CD4-positive, alpha-beta T cell (primary cell): ENCODE measurements around the gene MCTP1. TPM values are rescaled to one million over a fixed set of nuclear protein-coding genes. Genes with fewer than 3 reads are reported as not detected.

Source experiments
- ATAC-seq: fragments of 200-7000 bp; cut with Tn5 transposase; one replicate; pipeline ENCODE4 v1.10.0; 2022; ENCODE audit warnings: mild to moderate bottlenecking; ENCODE audit not compliant: poor library complexity
- CTCF ChIA-PET: fragments of 350-600 bp; sonication (Branson Sonifier 250); formaldehyde crosslinking; loops from one replicate; lab custom pipeline; 2021; ENCODE audit warnings: antibody characterized with exemption, inconsistent platforms; lab: Charles Lee
- POLR2A ChIA-PET: fragments of 350-600 bp; sonication (Branson Sonifier 250); formaldehyde crosslinking; loops from one replicate; lab custom pipeline; 2021; ENCODE audit warnings: antibody characterized with exemption, inconsistent platforms; lab: Charles Lee
- DNase-seq, 14 experiments: peaks; one replicate each; pipeline ENCODE4 v3.0.0-alpha.2; 2013 to 2020; ENCODE audit warnings: mixed read lengths in 2 of 14
- H3K27ac ChIP-seq, 2 donors: one replicate each; pipeline versions ENCODE4 v1.5.1 to v1.7.0; 2013; ENCODE audit warnings: low read length in 2 of 2, low read depth in 1 of 2, mild to moderate bottlenecking in 1 of 2
- H3K27me3 ChIP-seq, 2 experiments: 1 replicate in 1 of 2; 2 replicates in 1 of 2; pipeline versions ENCODE4 v1.6.1 to v1.7.0; 2013; ENCODE audit warnings: low read length in 2 of 2, control low read depth in 1 of 2, mild to moderate bottlenecking in 1 of 2, moderate library complexity in 1 of 2; ENCODE audit not compliant: insufficient read depth in 2 of 2, control insufficient read depth in 1 of 2
- H3K36me3 ChIP-seq: one replicate; pipeline ENCODE4 v1.6.1; 2013; ENCODE audit warnings: low read length, control low read depth; ENCODE audit not compliant: insufficient read depth
- H3K4me1 ChIP-seq: one replicate; pipeline ENCODE4 v1.6.1; 2013; ENCODE audit warnings: low read length, control low read depth; ENCODE audit not compliant: insufficient read depth
- H3K4me3 ChIP-seq: one replicate; pipeline ENCODE4 v1.5.1; 2013; ENCODE audit warnings: mild to moderate bottlenecking, low read length, moderate library complexity
- H3K9me3 ChIP-seq, 2 experiments: 1 replicate in 1 of 2; 2 replicates in 1 of 2; pipeline versions ENCODE4 v1.6.1 to v1.7.0; 2013; ENCODE audit warnings: low read length in 2 of 2, mild to moderate bottlenecking in 2 of 2, control low read depth in 1 of 2, moderate library complexity in 1 of 2; ENCODE audit not compliant: control insufficient read depth in 1 of 2, insufficient read depth in 1 of 2
- H3K27ac Mint-ChIP-seq: one replicate; pipeline ENCODE4 v1.8.0; 2020; ENCODE audit warnings: mixed read lengths
- H3K27me3 Mint-ChIP-seq: one replicate; pipeline ENCODE4 v1.8.0; 2021; ENCODE audit warnings: mixed read lengths
- H3K36me3 Mint-ChIP-seq: one replicate; pipeline ENCODE4 v1.8.0; 2021; ENCODE audit warnings: low read depth, mixed read lengths
- H3K4me1 Mint-ChIP-seq: one replicate; pipeline ENCODE4 v1.8.0; 2021; ENCODE audit warnings: low read depth, mixed read lengths
- H3K4me3 Mint-ChIP-seq: one replicate; pipeline ENCODE4 v1.8.0; 2020; ENCODE audit warnings: mild to moderate bottlenecking, mixed read lengths
- H3K9me3 Mint-ChIP-seq: one replicate; pipeline ENCODE4 v1.8.0; 2020; ENCODE audit warnings: mixed read lengths
- intact Hi-C, 2 experiments: fragments of 100-400 bp; cut with DNase I in 1 of 2; cut with micrococcal nuclease in 1 of 2; formaldehyde crosslinking; loops; one replicate each; pipeline versions ENCODE4 v1.15.1 to v1.9.0; 2023 to 2025; cut with DNase I, micrococcal nuclease
- total RNA-seq, 174 experiments: library from RNA in 2 of 174; stranded (reverse) in 2 of 174; gene quantifications; one replicate each; pipeline ENCODE4 v1.2.3 and lab custom pipeline; 2021 to 2026
- TF ChIP-seq, protein P1 (sequence below): fragments of 200-600 bp; IDR thresholded peaks from one replicate; pipeline ENCODE4 v1.8.0; 2022; ENCODE audit warnings: antibody characterized with exemption, mild to moderate bottlenecking

Gene MCTP1
- total RNA-seq, 2 experiments from 2014 or later, result 2.1 to 2.7 TPM

DNA sequence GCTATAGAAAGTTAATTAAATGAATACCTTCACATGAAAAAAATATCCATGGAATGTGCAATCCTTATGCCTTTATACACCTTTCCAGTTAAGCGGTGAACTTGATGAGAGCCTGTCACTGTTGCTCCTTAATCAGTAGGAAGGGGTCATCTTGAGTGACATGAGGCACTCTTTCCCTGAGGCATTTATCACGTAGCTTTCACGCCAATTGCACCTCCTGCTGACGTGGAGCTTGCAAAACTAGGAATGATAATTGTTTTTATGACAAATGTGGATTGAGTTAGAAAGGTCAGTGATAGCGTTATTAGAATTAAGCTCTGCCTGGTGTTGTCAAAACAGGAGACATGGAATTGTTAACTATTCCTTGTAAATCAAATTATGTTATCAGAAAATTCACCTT, 586.7 kb downstream of the MCTP1 start:
- TF ChIP-seq, protein P1, sequence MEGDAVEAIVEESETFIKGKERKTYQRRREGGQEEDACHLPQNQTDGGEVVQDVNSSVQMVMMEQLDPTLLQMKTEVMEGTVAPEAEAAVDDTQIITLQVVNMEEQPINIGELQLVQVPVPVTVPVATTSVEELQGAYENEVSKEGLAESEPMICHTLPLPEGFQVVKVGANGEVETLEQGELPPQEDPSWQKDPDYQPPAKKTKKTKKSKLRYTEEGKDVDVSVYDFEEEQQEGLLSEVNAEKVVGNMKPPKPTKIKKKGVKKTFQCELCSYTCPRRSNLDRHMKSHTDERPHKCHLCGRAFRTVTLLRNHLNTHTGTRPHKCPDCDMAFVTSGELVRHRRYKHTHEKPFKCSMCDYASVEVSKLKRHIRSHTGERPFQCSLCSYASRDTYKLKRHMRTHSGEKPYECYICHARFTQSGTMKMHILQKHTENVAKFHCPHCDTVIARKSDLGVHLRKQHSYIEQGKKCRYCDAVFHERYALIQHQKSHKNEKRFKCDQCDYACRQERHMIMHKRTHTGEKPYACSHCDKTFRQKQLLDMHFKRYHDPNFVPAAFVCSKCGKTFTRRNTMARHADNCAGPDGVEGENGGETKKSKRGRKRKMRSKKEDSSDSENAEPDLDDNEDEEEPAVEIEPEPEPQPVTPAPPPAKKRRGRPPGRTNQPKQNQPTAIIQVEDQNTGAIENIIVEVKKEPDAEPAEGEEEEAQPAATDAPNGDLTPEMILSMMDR, result no peak
- CTCF ChIA-PET, result no interaction called here
- POLR2A ChIA-PET, result no interaction called here
- Histone ChIP-seq H3K36me3 (no peaks in the 10 kb centered on the region), H3K4me3 (no peak overlapping the region), H3K27ac (no peak overlapping the region), H3K9me3 (no peaks in the 10 kb centered on the region), H3K27me3 (no peaks in the 10 kb centered on the region), H3K4me1 (no peaks in the 10 kb centered on the region)
- Mint-ChIP-seq H3K27me3 (no peaks in the 10 kb centered on the region), H3K9me3 (no peaks in the 10 kb centered on the region), H3K4me3 (no peak overlapping the region), H3K4me1 (no peaks in the 10 kb centered on the region), H3K27ac (no peak overlapping the region), H3K36me3 (peaks cover 23% of the 10 kb centered on the region)
- DNase-seq, result no peak
- ATAC-seq, result no peak
- intact Hi-C loops, result no loop called here

DNA sequence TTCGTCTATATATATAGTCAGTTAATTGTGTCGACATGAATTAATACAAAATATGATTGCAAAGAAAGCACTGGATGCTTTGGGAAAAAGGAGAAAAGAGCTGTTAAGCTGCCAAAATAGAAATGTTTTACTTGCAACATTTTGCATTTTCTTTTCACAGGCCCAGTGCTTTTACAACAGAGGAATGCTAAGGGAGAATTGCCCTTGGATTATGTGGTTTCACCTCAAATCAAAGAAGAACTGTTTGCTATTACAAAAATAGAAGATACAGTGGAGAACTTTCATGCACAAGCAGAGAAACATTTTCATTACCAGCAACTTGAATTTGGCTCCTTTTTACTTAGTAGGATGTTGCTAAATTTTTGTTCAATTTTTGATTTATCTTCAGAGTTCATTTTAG, 590.2 kb downstream of the MCTP1 start:
- no peak for DNase-seq
- TF ChIP-seq, protein P1, result no peak

DNA sequence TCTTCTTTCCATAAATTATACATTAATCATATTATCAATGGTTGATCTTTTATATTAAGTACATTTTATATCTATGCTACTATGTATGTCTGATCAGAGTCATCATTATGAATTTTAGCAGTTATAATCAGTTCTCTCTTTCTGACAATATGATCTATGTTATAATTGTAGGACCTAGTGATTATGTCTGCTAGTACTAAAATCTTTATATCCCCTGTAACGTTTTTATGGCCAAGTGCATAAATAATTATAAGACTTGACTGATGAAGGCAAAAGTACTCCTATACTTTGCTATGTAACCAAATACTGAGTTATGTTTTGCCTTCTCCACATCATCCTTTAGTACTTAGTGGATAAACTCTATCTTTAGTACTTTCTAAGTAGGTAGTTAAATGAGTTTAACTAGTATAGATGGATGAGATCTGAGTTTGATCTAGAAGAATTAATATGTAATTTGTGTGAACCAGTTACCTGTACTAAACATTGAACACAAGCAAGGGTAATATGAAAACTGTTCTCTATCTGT, 591.0 kb downstream of the MCTP1 start:
- Histone ChIP-seq H3K4me1 (no peaks in the 10 kb centered on the region), H3K36me3 (peaks cover 14% of the 10 kb centered on the region), H3K27me3 (no peaks in the 10 kb centered on the region), H3K9me3 (no peaks in the 10 kb centered on the region), H3K27ac (no peak overlapping the region), H3K4me3 (no peak overlapping the region)
- Mint-ChIP-seq H3K4me3 (no peak overlapping the region), H3K27me3 (no peaks in the 10 kb centered on the region), H3K36me3 (peaks cover 55% of the 10 kb centered on the region), H3K9me3 (no peaks in the 10 kb centered on the region), H3K27ac (no peak overlapping the region), H3K4me1 (no peaks in the 10 kb centered on the region)
- CTCF ChIA-PET, result no interaction called here
- no peak for ATAC-seq
- POLR2A ChIA-PET, result no interaction called here
- DNase-seq, result no peak
- intact Hi-C loops, result loop anchor here (1.0 to 5.0 kb wide), 2 partner anchors 167 to 169 kb away; no protein-coding TSS in a partner anchor
- TF ChIP-seq, protein P1, result no peak

More for the DNA sequence above, 590.2 kb downstream of the MCTP1 start:
- peaks cover 8% of the 10 kb centered on the region for H3K36me3 ChIP-seq
- Mint-ChIP-seq H3K4me1 (no peaks in the 10 kb centered on the region), H3K4me3 (no peak overlapping the region), H3K9me3 (no peaks in the 10 kb centered on the region), H3K36me3 (peaks cover 48% of the 10 kb centered on the region), H3K27ac (no peak overlapping the region), H3K27me3 (no peaks in the 10 kb centered on the region)
- H3K4me3 ChIP-seq, result no peak overlapping the region
- no peak for ATAC-seq
- H3K4me1 ChIP-seq, result no peaks in the 10 kb centered on the region
- POLR2A ChIA-PET, result no interaction called here
- CTCF ChIA-PET, result no interaction called here
- H3K27ac ChIP-seq, result no peak overlapping the region
- H3K27me3 ChIP-seq, result no peaks in the 10 kb centered on the region
- no peaks in the 10 kb centered on the region for H3K9me3 ChIP-seq
- intact Hi-C loops, result loop anchor here in 1 of 2 experiments (5.0 kb wide), 1 partner anchor 167 kb away; no protein-coding TSS in a partner anchor
